ENCODE results near the gene GUCA1A.

Gene GUCA1A

DNA sequence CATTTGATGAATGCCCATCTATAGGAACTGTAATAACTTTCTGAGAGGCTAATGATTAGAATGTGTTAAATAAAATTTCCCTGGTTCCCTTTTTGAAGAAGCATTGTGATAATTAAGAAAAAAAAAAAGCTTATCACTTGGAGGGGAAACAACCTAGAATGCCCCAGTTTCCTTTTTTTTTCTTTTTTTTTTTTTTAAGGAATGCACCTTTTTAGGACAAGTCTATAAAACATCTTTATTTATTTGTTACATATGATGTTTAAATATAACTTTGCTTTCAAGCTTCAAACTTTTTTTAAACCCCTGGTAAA, 51.8 kb downstream of the GUCA1A start:
- DNase-seq (ENCODE audit: low spot score in 2 of 2) (no peak), ATAC-seq (replicated peaks; ENCODE audit: extremely low read depth, poor library complexity, severe bottlenecking) (no peak)
- H3K9me3 Mint-ChIP-seq, result no peaks in the 10 kb centered on the region
- H3K4me1 Mint-ChIP-seq, result no peaks in the 10 kb centered on the region
- no peak overlapping the region for H3K4me3 Mint-ChIP-seq
- no peaks in the 10 kb centered on the region for H3K27me3 Mint-ChIP-seq
- peaks cover 28% of the 10 kb centered on the region for H3K36me3 Mint-ChIP-seq (ENCODE audit: insufficient read depth)
- H3K27ac Mint-ChIP-seq (ENCODE audit: low read depth), result no peak overlapping the region

DNA sequence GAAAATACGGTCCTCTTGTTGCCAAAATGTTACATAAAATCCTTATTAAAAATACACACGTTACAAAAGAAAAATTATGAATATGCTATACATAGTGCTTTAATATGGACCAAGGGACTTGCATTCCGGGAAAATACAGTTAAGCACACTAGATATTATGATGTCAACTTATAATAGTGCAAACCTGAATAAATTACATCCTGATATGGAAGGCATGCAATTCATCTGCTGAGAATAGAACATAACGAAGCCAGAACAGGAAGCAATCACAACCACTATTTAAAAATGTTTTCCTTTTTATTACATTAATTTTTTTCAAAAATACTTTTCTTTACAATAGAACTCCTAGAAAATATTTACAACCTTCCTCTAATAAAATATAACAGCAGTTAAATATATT, 52.3 kb downstream of the GUCA1A start:
- no peak for ATAC-seq (replicated peaks; ENCODE audit: extremely low read depth, poor library complexity, severe bottlenecking)
- H3K9me3 Mint-ChIP-seq, result no peaks in the 10 kb centered on the region
- DNase-seq (ENCODE audit: low spot score in 2 of 2), result no peak
- H3K4me3 Mint-ChIP-seq, result no peak overlapping the region
- no peaks in the 10 kb centered on the region for H3K27me3 Mint-ChIP-seq
- no peak overlapping the region for H3K27ac Mint-ChIP-seq (ENCODE audit: low read depth)
- H3K36me3 Mint-ChIP-seq (ENCODE audit: insufficient read depth), result peaks cover 29% of the 10 kb centered on the region
- no peaks in the 10 kb centered on the region for H3K4me1 Mint-ChIP-seq

DNA sequence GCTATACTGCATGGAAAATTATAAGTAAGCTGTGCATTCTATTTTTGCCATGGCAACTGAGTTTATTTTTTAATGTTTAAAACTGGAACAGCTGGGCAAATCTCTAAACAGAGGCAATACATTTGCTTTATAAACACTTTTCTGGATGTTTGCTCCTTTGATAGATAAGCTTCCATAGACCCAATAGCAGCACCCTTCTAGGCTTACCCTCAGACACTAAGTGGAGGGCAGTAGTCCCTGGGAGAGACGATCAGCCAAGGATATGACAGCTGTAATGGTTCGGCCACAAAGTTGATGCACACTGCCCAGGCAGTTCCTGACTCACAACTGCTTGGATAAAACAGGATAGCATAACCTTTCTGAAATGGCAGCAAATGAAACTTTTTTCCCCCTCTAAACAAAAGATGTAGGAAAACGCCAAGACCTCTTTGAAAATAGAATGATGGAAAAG, 53.0 kb downstream of the GUCA1A start:
- H3K27ac Mint-ChIP-seq (ENCODE audit: low read depth), result peak overlapping the region; percentile 79
- DNase-seq (ENCODE audit: low spot score in 2 of 2), result no peak

DNA sequence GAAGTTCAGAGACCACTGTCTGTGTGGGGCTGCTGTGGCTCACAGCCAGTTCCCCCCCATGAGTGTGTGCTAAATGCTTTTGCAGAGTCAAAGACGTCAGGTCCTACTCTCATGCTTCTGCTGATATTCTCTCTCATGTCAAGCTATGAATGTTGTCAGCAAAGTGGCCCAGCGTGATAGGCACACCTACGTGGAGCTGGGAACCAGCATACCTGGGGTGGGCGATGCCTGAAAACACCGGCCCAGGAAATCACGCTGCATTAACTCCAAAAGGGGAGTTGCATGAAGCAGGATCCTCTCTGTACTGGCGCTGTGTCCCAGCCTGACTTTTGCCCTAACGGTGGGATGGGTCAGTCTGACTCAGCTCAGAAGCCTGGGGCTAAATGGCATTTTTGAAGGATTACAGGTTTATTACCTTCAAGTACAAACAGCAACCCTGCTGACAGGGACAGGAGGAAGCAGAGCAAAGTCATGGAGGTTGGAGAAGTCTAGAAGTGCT, 53.5 kb downstream of the GUCA1A start:
- Mint-ChIP-seq H3K27me3 (no peaks in the 10 kb centered on the region), H3K36me3 (ENCODE audit: insufficient read depth) (peaks cover 27% of the 10 kb centered on the region), H3K4me3 (no peak overlapping the region), H3K4me1 (no peaks in the 10 kb centered on the region), H3K27ac (ENCODE audit: low read depth) (peak overlapping the region; percentile 79), H3K9me3 (no peaks in the 10 kb centered on the region)
- ATAC-seq (replicated peaks; ENCODE audit: extremely low read depth, poor library complexity, severe bottlenecking) (no peak), DNase-seq (ENCODE audit: low spot score in 2 of 2) (no peak)

More for the DNA sequence above, 53.0 kb downstream of the GUCA1A start:
- H3K9me3 Mint-ChIP-seq, result no peaks in the 10 kb centered on the region
- H3K36me3 Mint-ChIP-seq (ENCODE audit: insufficient read depth), result peaks cover 29% of the 10 kb centered on the region
- H3K27me3 Mint-ChIP-seq, result no peaks in the 10 kb centered on the region
- H3K4me3 Mint-ChIP-seq, result no peak overlapping the region
- no peaks in the 10 kb centered on the region for H3K4me1 Mint-ChIP-seq
- ATAC-seq (replicated peaks; ENCODE audit: extremely low read depth, poor library complexity, severe bottlenecking), result no peak

DNA sequence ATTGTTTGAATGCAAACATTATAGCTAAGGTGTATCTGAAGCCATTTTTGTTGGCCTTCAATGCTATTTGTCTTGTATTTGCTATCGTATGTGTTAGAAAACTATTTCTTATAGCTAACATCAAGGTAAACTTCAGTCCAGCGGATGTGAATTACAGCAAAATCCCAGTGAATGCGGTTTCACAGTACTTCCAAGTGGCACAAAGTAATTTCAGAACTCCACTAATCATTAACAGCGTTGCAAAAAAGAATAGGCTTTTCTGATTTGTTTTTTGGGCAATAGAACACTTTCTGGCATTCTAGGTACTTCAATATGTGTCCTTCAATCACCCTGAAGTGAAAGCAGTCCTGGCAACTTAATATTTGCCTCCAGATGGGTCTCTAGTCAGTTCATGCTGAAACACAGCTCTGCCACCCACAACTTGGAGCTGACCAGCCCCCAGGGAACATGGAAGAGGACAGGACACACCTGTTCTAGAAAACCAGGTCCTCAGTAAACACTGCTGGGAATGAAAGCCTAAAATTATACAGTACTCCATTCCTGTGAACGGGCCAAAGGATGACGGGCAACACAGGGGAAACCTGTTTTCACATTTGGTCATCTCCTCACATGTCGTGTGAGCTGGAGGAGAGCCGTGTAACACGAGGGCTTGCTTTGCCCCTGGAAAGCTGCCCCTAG, 54.1 kb downstream of the GUCA1A start:
- H3K36me3 Mint-ChIP-seq (ENCODE audit: insufficient read depth), result peaks cover 30% of the 10 kb centered on the region
- no peak for ATAC-seq (replicated peaks; ENCODE audit: extremely low read depth, poor library complexity, severe bottlenecking)

DNA sequence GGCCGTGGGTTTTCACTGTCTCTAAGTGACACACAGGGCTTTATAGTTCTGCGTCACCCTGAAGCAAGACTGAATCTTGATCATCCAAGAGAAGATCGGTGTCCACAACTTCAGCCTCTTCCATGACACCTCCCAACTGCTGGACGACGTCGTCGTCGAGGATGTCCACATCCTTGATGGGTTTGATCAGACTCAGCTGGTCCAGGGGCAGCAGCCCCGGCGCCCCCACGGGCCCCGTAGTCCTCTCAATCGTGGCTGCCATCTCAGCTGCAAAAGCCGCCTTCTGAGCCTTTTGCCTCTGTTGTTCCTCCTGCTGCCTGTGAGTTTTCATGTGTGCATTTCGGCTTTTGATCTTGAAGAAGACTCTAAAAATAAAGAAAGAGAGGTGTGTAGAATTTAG, 55.1 kb downstream of the GUCA1A start:
- Mint-ChIP-seq H3K36me3 (ENCODE audit: insufficient read depth) (peaks cover 32% of the 10 kb centered on the region), H3K27me3 (no peaks in the 10 kb centered on the region)

More for the DNA sequence above, 54.1 kb downstream of the GUCA1A start:
- Mint-ChIP-seq H3K9me3 (no peaks in the 10 kb centered on the region), H3K27ac (ENCODE audit: low read depth) (peak overlapping the region; percentile 79), H3K27me3 (no peaks in the 10 kb centered on the region), H3K4me1 (no peaks in the 10 kb centered on the region), H3K4me3 (no peak overlapping the region)
- no peak for DNase-seq (ENCODE audit: low spot score in 2 of 2)

More for the DNA sequence above, 55.1 kb downstream of the GUCA1A start:
- Mint-ChIP-seq H3K27ac (ENCODE audit: low read depth) (no peak overlapping the region), H3K4me1 (no peaks in the 10 kb centered on the region), H3K9me3 (no peaks in the 10 kb centered on the region), H3K4me3 (no peak overlapping the region)
- ATAC-seq (replicated peaks; ENCODE audit: extremely low read depth, poor library complexity, severe bottlenecking) (no peak), DNase-seq (ENCODE audit: low spot score in 2 of 2) (no peak)
